ENCODE data around the gene GRAPL.
"Not testable (repeated sequence)": the region's sequence is repeated elsewhere in the genome, so short reads cannot be mapped to it uniquely, and the experiment has no call there.

The GRAPL gene

GRCh38 chr17:19187883-19188869 is 60.8 kb downstream of the GRAPL start:
- not testable (repeated sequence) for DNase-seq (ENCODE audit: extremely low read depth in 1 of 2, low read depth in 1 of 2)

GRCh38 chr17:19188870-19189708 is 61.7 kb downstream of the GRAPL start:
- not testable (repeated sequence) for DNase-seq (ENCODE audit: extremely low read depth in 1 of 2, low read depth in 1 of 2)

GRCh38 chr17:19189781-19190405 is 62.5 kb downstream of the GRAPL start:
- not testable (repeated sequence) for DNase-seq (ENCODE audit: extremely low read depth in 1 of 2, low read depth in 1 of 2)

- DNase-seq (ENCODE audit: extremely low read depth in 1 of 2, low read depth in 1 of 2) = not testable (repeated sequence)
Measured at GRCh38 chr17:19196382-19197204, 69.2 kb downstream of the GRAPL start.

GRCh38 chr17:19202448-19202847 is 75.1 kb downstream of the GRAPL start:
- not testable (repeated sequence) for DNase-seq (ENCODE audit: extremely low read depth in 1 of 2, low read depth in 1 of 2)

GRCh38 chr17:19203429-19203828 is 76.0 kb downstream of the GRAPL start:
- not testable (repeated sequence) for DNase-seq (ENCODE audit: extremely low read depth in 1 of 2, low read depth in 1 of 2)

Measured in activated CD8-positive, alpha-beta memory T cell treated with anti-CD3 and anti-CD28 coated beads for 1 hour (primary cell).